Amygdala (tissue), 56 donors: ENCODE data around the gene CMPK1.
A peak's percentile ranks its signal among the peaks of the same experiment; 100 is the strongest.

Experiments
- DNase-seq, 56 donors: peaks; one replicate each; lab custom pipeline; 2025; lab: John Stamatoyannopoulos, UW

The CMPK1 gene

GRCh38 chr1:47417170-47418044 lies 83.8 kb downstream of the CMPK1 start:
- no peak for DNase-seq

- DNase-seq, result no peak
Measured at GRCh38 chr1:47418122-47418521, 84.5 kb downstream of the CMPK1 start.

GRCh38 chr1:47418681-47419325 lies 85.2 kb downstream of the CMPK1 start:
- DNase-seq, result no peak

GRCh38 chr1:47420547-47420946 lies 87.0 kb downstream of the CMPK1 start:
- no peak for DNase-seq

GRCh38 chr1:47423872-47424271 lies 90.3 kb downstream of the CMPK1 start:
- DNase-seq, result no peak

GRCh38 chr1:47424336-47424982 lies 90.9 kb downstream of the CMPK1 start:
- peak in 1 of 56 donors; percentile 5 for DNase-seq
